GM12892 (cell line): ENCODE measurements around the gene KLF7.
"Not testable (repeated sequence)": the region's sequence is repeated elsewhere in the genome, so short reads cannot be mapped to it uniquely, and the experiment has no call there.

Experiments
- DNase-seq: peaks from one replicate; pipeline ENCODE4 v3.0.0; 2011; ENCODE audit not compliant: insufficient read length
- FAIRE-seq: peaks from 2 replicates; lab custom pipeline; 2011; peaks lifted over from hg19 to GRCh38; lab: Jason Lieb, UNC
- POLR2A ChIP-seq: IDR thresholded peaks from 2 replicates; pipeline ENCODE4 v1.6.1; 2011; ENCODE audit warnings: low read depth, low read length, control low read depth
- POLR2AphosphoS5 ChIP-seq: IDR thresholded peaks from 2 replicates; pipeline ENCODE4 v1.6.1; 2011; ENCODE audit warnings: low read depth, low read length, control low read depth
- TAF1 ChIP-seq: IDR thresholded peaks from 2 replicates; pipeline ENCODE4 v1.6.1; 2011; ENCODE audit warnings: low read depth, mild to moderate bottlenecking, control low read depth, low read length, borderline replicate concordance

KLF7 gene

DNA sequence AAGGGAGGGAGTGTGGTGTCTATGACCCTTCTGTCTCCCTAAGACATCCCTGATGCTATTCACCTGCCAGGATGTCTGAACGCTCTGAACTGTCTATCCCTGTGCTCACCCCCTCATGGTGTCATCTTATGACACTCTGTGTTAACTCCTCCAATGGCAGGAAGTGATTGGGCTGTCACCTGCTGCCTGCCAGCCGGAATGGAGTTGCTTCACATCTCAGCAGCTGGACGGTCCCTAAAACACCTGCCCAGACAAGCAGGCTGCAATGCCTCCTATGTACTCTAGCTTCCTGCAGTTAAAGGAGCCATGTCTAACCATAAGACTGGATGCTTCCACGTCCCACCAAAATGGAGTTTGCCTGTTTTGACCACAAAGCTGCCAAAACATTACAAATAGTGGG, 126.5 kb downstream of the KLF7 start:
- FAIRE-seq (no peak), DNase-seq (no peak)
- TF ChIP-seq TAF1 (no peak), POLR2A (no peak), POLR2AphosphoS5 (no peak)

- no peak for TF ChIP-seq POLR2AphosphoS5
- TF ChIP-seq TAF1, result no peak
- no peak for TF ChIP-seq POLR2A
- DNase-seq (no peak), FAIRE-seq (no peak)
Measured at GRCh38 chr2:207038299-207038698, 127.4 kb downstream of the KLF7 start.

DNA sequence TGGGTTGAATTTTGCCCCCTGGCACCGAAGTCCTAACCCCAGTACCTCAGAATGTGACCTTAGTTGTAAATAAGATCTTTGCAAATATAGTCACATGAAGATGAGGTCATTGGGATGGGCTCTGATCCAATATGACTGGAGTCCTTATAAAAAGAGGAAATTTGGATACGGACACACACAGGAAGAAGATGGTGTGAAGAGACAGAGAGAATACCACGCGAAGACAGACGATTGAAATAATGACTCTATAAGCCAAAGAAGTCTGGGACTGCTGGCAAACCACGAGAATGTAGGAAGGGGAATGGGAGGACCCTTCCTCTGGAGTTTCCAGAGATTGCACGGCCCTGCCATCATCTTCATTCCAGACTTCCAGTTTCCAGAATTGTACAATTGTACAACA, 127.9 kb downstream of the KLF7 start:
- no peak for FAIRE-seq
- no peak for TF ChIP-seq POLR2AphosphoS5
- no peak for TF ChIP-seq TAF1
- TF ChIP-seq POLR2A, result no peak
- DNase-seq, result no peak

DNA sequence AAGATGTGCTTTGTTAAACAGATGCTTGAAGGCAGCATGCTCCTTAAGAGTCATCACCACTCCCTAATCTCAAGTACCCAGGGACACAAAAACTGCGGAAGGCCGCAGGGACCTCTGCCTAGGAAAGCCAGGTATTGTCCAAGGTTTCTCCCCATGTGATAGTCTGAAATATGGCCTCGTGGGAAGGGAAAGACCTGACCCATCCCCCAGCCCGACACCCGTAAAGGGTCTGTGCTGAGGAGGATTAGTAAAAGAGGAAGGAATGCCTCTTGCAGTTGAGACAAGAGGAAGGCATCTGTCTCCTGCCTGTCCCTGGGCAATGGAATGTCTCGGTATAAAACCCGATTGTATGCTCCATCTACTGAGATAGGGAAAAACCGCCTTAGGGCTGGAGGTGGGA, 128.7 kb downstream of the KLF7 start:
- DNase-seq, FAIRE-seq: not testable (repeated sequence)

- no peak for TF ChIP-seq POLR2A
- no peak for TF ChIP-seq TAF1
- no peak for TF ChIP-seq POLR2AphosphoS5
- DNase-seq (no peak), FAIRE-seq (no peak)
Measured at GRCh38 chr2:207035875-207036274, 129.9 kb downstream of the KLF7 start.

GRCh38 chr2:207032490-207032889, 133.3 kb downstream of the KLF7 start:
- FAIRE-seq (no peak), DNase-seq (no peak)
- TF ChIP-seq TAF1 (no peak), POLR2A (no peak), POLR2AphosphoS5 (no peak)
